DMS53 treated with DMSO at 0.1 percent for 48 hours (cell line): ENCODE measurements around the gene IL19.
"Not testable (repeated sequence)": the region's sequence is repeated elsewhere in the genome, so short reads cannot be mapped to it uniquely, and the experiment has no call there.

Source experiments
- DNase-seq: peaks from one replicate; lab custom pipeline; 2025; ENCODE audit not compliant: unreplicated experiment; lab: John Stamatoyannopoulos, UW

The IL19 gene

GRCh38 chr1:206772243-206772937 lies 1.8 kb downstream of the IL19 start, which contains the start of gene IL10:
IL10 (minus strand) TSS chr1:206772494; CDS start chr1:206772435, 59 bp downstream.
- no peak for DNase-seq

GRCh38 chr1:206774093-206774492 lies 3.5 kb downstream of the IL19 start:
- DNase-seq = no peak

GRCh38 chr1:206776229-206776628 lies 5.7 kb downstream of the IL19 start:
- DNase-seq = no peak

- DNase-seq = no peak
These were observed 7.5 kb downstream of the IL19 start for GRCh38 chr1:206778031-206778430.

- not testable (repeated sequence) for DNase-seq
These were observed 8.3 kb downstream of the IL19 start for GRCh38 chr1:206778911-206779310.

GRCh38 chr1:206779638-206780037 lies 9.1 kb downstream of the IL19 start:
- DNase-seq = no peak

- no peak for DNase-seq
These were observed 11.9 kb downstream of the IL19 start for GRCh38 chr1:206782448-206782847.

- no peak for DNase-seq
These were observed 12.9 kb downstream of the IL19 start for GRCh38 chr1:206783506-206783905.

- no peak for DNase-seq
These were observed 13.9 kb downstream of the IL19 start for GRCh38 chr1:206784471-206784903.

GRCh38 chr1:206785182-206785765 lies 14.7 kb downstream of the IL19 start:
- no peak for DNase-seq

GRCh38 chr1:206786212-206786886 lies 15.8 kb downstream of the IL19 start:
- DNase-seq = no peak

GRCh38 chr1:206787891-206788290 lies 17.3 kb downstream of the IL19 start:
- no peak for DNase-seq

GRCh38 chr1:206788487-206789050 lies 18.0 kb downstream of the IL19 start:
- DNase-seq = no peak

GRCh38 chr1:206790502-206791250 lies 20.1 kb downstream of the IL19 start:
- no peak for DNase-seq

- DNase-seq = no peak
These were observed 22.5 kb downstream of the IL19 start for GRCh38 chr1:206792939-206793607.

GRCh38 chr1:206793620-206794019 lies 23.0 kb downstream of the IL19 start:
- no peak for DNase-seq

- no peak for DNase-seq
These were observed 23.8 kb downstream of the IL19 start for GRCh38 chr1:206794294-206794908.

- no peak for DNase-seq
These were observed 25.5 kb downstream of the IL19 start for GRCh38 chr1:206796116-206796515.

GRCh38 chr1:206796981-206797402 lies 26.4 kb downstream of the IL19 start:
- DNase-seq = no peak
